Gastroesophageal sphincter (tissue), 4 donors: ENCODE results near the gene COPA. TPM values are rescaled to one million over a fixed set of nuclear protein-coding genes. Genes with fewer than 3 reads are reported as not detected.

Experiments used
- ATAC-seq: fragments of 150-250 bp; one replicate; pipeline ENCODE4 v1.9.1; 2016; ENCODE audit warnings: mild to moderate bottlenecking, moderate library complexity
- H3K27ac ChIP-seq, 4 donors: fragments of 200-600 bp; sonication (generic) in 3 of 4; 1 replicate in 3 of 4; 2 replicates in 1 of 4; pipeline ENCODE4 v1.5.1; 2016 to 2019
- H3K27me3 ChIP-seq: fragments of 200-600 bp; sonication (generic); one replicate; pipeline ENCODE4 v1.5.1; 2019
- H3K36me3 ChIP-seq, 2 donors: fragments of 200-600 bp; sonication (generic); one replicate each; pipeline ENCODE4 v1.5.1; 2019; ENCODE audit warnings: control low read depth in 1 of 2
- H3K4me1 ChIP-seq, 3 donors: fragments of 200-600 bp; sonication (generic); 1 replicate in 2 of 3; 2 replicates in 1 of 3; pipeline ENCODE4 v1.5.1; 2016 to 2019; ENCODE audit warnings: control low read depth in 2 of 3
- H3K4me3 ChIP-seq, 2 donors: fragments of 200-600 bp; sonication (generic); one replicate each; pipeline ENCODE4 v1.5.1; 2019; ENCODE audit warnings: mild to moderate bottlenecking in 1 of 2, moderate library complexity in 1 of 2
- H3K9me3 ChIP-seq, 3 donors: fragments of 200-600 bp; sonication (generic); one replicate each; pipeline ENCODE4 v1.5.1; 2017 to 2019; ENCODE audit warnings: control low read depth in 2 of 3
- CTCF ChIP-seq, 4 experiments: fragments of 200-600 bp in 2 of 4; fragments of 450-650 bp in 2 of 4; sonication (generic) in 1 of 4; IDR thresholded peaks; one replicate each; pipeline ENCODE4 v1.5.1; 2017 to 2019; ENCODE audit warnings: antibody characterized with exemption in 4 of 4, mild to moderate bottlenecking in 2 of 4, moderate library complexity in 2 of 4
- EP300 ChIP-seq: sonication (generic); formaldehyde crosslinking; IDR thresholded peaks from one replicate; pipeline ENCODE4 v1.6.1; 2017; ENCODE audit warnings: antibody characterized with exemption, mild to moderate bottlenecking
- POLR2A ChIP-seq, 2 donors: fragments of 450-650 bp; IDR thresholded peaks; one replicate each; pipeline ENCODE4 v1.6.1; 2017; ENCODE audit warnings: antibody characterized with exemption in 2 of 2, mild to moderate bottlenecking in 2 of 2, moderate library complexity in 1 of 2
- POLR2AphosphoS5 ChIP-seq: sonication (generic); formaldehyde crosslinking; IDR thresholded peaks from one replicate; pipeline ENCODE4 v1.6.1; 2017; ENCODE audit warnings: antibody characterized with exemption
- WGBS, 2 donors: methylation state at CpG; one replicate each; pipeline ENCODE4 v1.1.5; 2018; ENCODE audit warnings: low coverage in 1 of 2; 5-methylcytosine and 5-hydroxymethylcytosine counted together
- total RNA-seq, 4 donors: library from RNA; depleted of rRNA; stranded (reverse); fragments of >200 nt; gene quantifications; one replicate each; pipeline ENCODE4 v1.1.0, GENCODE V29; 2016

The COPA gene
- total RNA-seq, 4 donors from 2014 or later, result 92.3 to 127 (median 111) TPM

GRCh38 chr1:160353223-160353622, 10.2 kb upstream of the COPA start:
- no peaks in the 10 kb centered on the region for H3K4me1 ChIP-seq
- ATAC-seq, result no peak
- H3K4me3 ChIP-seq, result no peak overlapping the region
- H3K36me3 ChIP-seq, result peaks cover 0 to 100% of the 10 kb centered on the region in 2 donors
- WGBS, 2 donors, result 91 to 100% methylated on average over 1 to 2 of the region's 2 CpGs
- no peaks in the 10 kb centered on the region for H3K27me3 ChIP-seq
- no peaks in the 10 kb centered on the region for H3K9me3 ChIP-seq
- no peak for TF ChIP-seq POLR2A (IDR thresholded peaks at IDR 0.05)
- no peak for TF ChIP-seq EP300
- no peak for TF ChIP-seq CTCF (IDR thresholded peaks at IDR 0.05)
- TF ChIP-seq POLR2AphosphoS5, result no peak
- H3K27ac ChIP-seq, result no peak overlapping the region

GRCh38 chr1:160352555-160352954, 9.5 kb upstream of the COPA start:
- Histone ChIP-seq H3K4me1 (no peaks in the 10 kb centered on the region), H3K27me3 (no peaks in the 10 kb centered on the region), H3K9me3 (no peaks in the 10 kb centered on the region), H3K27ac (no peak overlapping the region), H3K36me3 (peaks cover 0 to 100% of the 10 kb centered on the region in 2 donors), H3K4me3 (no peak overlapping the region)
- TF ChIP-seq CTCF (IDR thresholded peaks at IDR 0.05) (no peak), POLR2AphosphoS5 (no peak)
- WGBS, 2 donors, result 87 to 92% methylated on average over 4 to 6 of the region's 8 CpGs
- ATAC-seq, result no peak

GRCh38 chr1:160351629-160352028, 8.6 kb upstream of the COPA start:
- no peak for ATAC-seq
- no peak overlapping the region for H3K27ac ChIP-seq
- peaks cover 0 to 100% of the 10 kb centered on the region in 2 donors for H3K36me3 ChIP-seq
- WGBS, 2 donors, result 67 to 80% methylated on average over 3 to 4 of the region's 4 CpGs
- H3K4me3 ChIP-seq, result no peak overlapping the region
- H3K9me3 ChIP-seq, result no peaks in the 10 kb centered on the region
- TF ChIP-seq CTCF (IDR thresholded peaks at IDR 0.05) (no peak), POLR2AphosphoS5 (no peak), POLR2A (IDR thresholded peaks at IDR 0.05) (no peak), EP300 (no peak)
- H3K27me3 ChIP-seq, result no peaks in the 10 kb centered on the region
- peaks cover 0 to 5% (median 0%) of the 10 kb centered on the region in 3 donors for H3K4me1 ChIP-seq

GRCh38 chr1:160346958-160347357, 3.9 kb upstream of the COPA start:
- Histone ChIP-seq H3K9me3 (no peaks in the 10 kb centered on the region), H3K27ac (no peak overlapping the region), H3K36me3 (peaks cover 0 to 71% of the 10 kb centered on the region in 2 donors), H3K27me3 (no peaks in the 10 kb centered on the region), H3K4me3 (no peak overlapping the region), H3K4me1 (peaks cover 0 to 38% (median 3%) of the 10 kb centered on the region in 3 donors)
- WGBS, 2 donors, result 60 to 82% methylated on average over 4 of the region's 4 CpGs
- TF ChIP-seq CTCF (IDR thresholded peaks at IDR 0.05), result no peak
- TF ChIP-seq EP300, result no peak
- ATAC-seq, result no peak

GRCh38 chr1:160346463-160346862, 3.4 kb upstream of the COPA start:
- H3K4me1 ChIP-seq, result peaks cover 0 to 43% (median 3%) of the 10 kb centered on the region in 3 donors
- H3K27me3 ChIP-seq, result no peaks in the 10 kb centered on the region
- ATAC-seq, result no peak
- no peak overlapping the region for H3K4me3 ChIP-seq
- WGBS, 2 donors, result 84 to 100% methylated on average over 6 of the region's 10 CpGs
- peaks cover 0 to 66% of the 10 kb centered on the region in 2 donors for H3K36me3 ChIP-seq
- no peak for TF ChIP-seq EP300
- TF ChIP-seq POLR2A (IDR thresholded peaks at IDR 0.05), result no peak
- TF ChIP-seq POLR2AphosphoS5, result no peak
- no peak for TF ChIP-seq CTCF (IDR thresholded peaks at IDR 0.05)
- H3K9me3 ChIP-seq, result no peaks in the 10 kb centered on the region
- no peak overlapping the region for H3K27ac ChIP-seq
